DND-41 (cell line): Measurements from ENCODE around the gene LTA4H.

Experiments used
- EZH2 ChIP-seq: IDR thresholded peaks from 3 replicates; pipeline ENCODE4 v1.6.1; 2012; ENCODE audit warnings: borderline replicate concordance, low read depth, mild to moderate bottlenecking, moderate library complexity, low read length, inconsistent platforms; ENCODE audit not compliant: severe bottlenecking
- TF ChIP-seq, protein P1 (sequence below): IDR thresholded peaks from 2 replicates; pipeline ENCODE4 v1.5.1; 2012; ENCODE audit warnings: borderline replicate concordance, low read length, moderate library complexity, mild to moderate bottlenecking; ENCODE audit not compliant: poor library complexity, severe bottlenecking; ENCODE audit errors: extremely low read depth

- TF ChIP-seq, protein P1, sequence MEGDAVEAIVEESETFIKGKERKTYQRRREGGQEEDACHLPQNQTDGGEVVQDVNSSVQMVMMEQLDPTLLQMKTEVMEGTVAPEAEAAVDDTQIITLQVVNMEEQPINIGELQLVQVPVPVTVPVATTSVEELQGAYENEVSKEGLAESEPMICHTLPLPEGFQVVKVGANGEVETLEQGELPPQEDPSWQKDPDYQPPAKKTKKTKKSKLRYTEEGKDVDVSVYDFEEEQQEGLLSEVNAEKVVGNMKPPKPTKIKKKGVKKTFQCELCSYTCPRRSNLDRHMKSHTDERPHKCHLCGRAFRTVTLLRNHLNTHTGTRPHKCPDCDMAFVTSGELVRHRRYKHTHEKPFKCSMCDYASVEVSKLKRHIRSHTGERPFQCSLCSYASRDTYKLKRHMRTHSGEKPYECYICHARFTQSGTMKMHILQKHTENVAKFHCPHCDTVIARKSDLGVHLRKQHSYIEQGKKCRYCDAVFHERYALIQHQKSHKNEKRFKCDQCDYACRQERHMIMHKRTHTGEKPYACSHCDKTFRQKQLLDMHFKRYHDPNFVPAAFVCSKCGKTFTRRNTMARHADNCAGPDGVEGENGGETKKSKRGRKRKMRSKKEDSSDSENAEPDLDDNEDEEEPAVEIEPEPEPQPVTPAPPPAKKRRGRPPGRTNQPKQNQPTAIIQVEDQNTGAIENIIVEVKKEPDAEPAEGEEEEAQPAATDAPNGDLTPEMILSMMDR, result no peak
- TF ChIP-seq EZH2, result no peak
These were observed 55.0 kb downstream of the LTA4H start for GRCh38 chr12:95980437-95980836.
